HepG2 (cell line): ENCODE results near the gene ZC3H7B. TPM values are rescaled to one million over a fixed set of nuclear protein-coding genes. Genes with fewer than 3 reads are reported as not detected.

Experiments
- JDP2 ChIP-seq: sonication (generic); formaldehyde crosslinking; IDR thresholded peaks from 2 replicates; pipeline ENCODE4 v1.8.1; 2022; ENCODE audit warnings: missing genetic modification reagents, borderline replicate concordance
- MXD4 ChIP-seq: IDR thresholded peaks from 2 replicates; pipeline ENCODE4 v1.6.1; 2016; ENCODE audit warnings: mild to moderate bottlenecking, missing biosample characterization, missing genetic modification reagents
- NFKB2 ChIP-seq: sonication (generic); formaldehyde crosslinking; IDR thresholded peaks from 2 replicates; pipeline ENCODE4 v1.4.0; 2020; ENCODE audit warnings: missing genetic modification reagents, borderline replicate concordance
- SCMH1 ChIP-seq: sonication (generic); formaldehyde crosslinking; IDR thresholded peaks from 2 replicates; pipeline ENCODE4 v1.9.0; 2021; ENCODE audit warnings: missing genetic modification reagents, mild to moderate bottlenecking, borderline replicate concordance
- SKI ChIP-seq: fragments of 450-650 bp; IDR thresholded peaks from one replicate; pipeline ENCODE4 v1.6.1; 2018; ENCODE audit warnings: mild to moderate bottlenecking; ENCODE audit not compliant: partially characterized antibody
- SOX6 ChIP-seq, 2 experiments: fragments of 450-650 bp in 1 of 2; sonication (generic) in 1 of 2; formaldehyde crosslinking in 1 of 2; IDR thresholded peaks; 2 replicates each; pipeline versions ENCODE4 v1.4.0 to v1.6.1; 2017 to 2020; ENCODE audit warnings: antibody characterized with exemption in 1 of 2, mild to moderate bottlenecking in 1 of 2, missing genetic modification reagents in 1 of 2
- TCF12 ChIP-seq, 2 experiments: fragments of 450-650 bp in 1 of 2; sonication (generic) in 1 of 2; formaldehyde crosslinking in 1 of 2; IDR thresholded peaks; 2 replicates each; pipeline versions ENCODE4 v1.6.1 to v1.8.0; 2017 to 2022; ENCODE audit warnings: antibody characterized with exemption in 1 of 2, mild to moderate bottlenecking in 1 of 2, missing genetic modification reagents in 1 of 2, moderate library complexity in 1 of 2
- ZNF256 ChIP-seq: sonication (generic); formaldehyde crosslinking; conservative IDR thresholded peaks from 2 replicates; pipeline ENCODE4 v1.4.0; 2020; ENCODE audit warnings: missing genetic modification reagents
- ZNF468 ChIP-seq: sonication (generic); formaldehyde crosslinking; IDR thresholded peaks from 2 replicates; pipeline ENCODE4 v1.8.0; 2022; ENCODE audit warnings: mild to moderate bottlenecking, moderate library complexity, missing genetic modification reagents
- polyA plus RNA-seq, 8 experiments: library from polyadenylated mRNA; depleted of rRNA in 3 of 8; stranded (reverse) in 7 of 8; unstranded in 1 of 8; fragments of >200 nt; fragmentation: Illumina TruSeq in 4 of 8; extraction: Trizol in 4 of 8; gene quantifications; 2 replicates each; pipeline versions ENCODE4 v1.2.1 to v1.2.3, GENCODE V29; 2011 to 2016; ENCODE audit warnings: low read depth in 4 of 8, missing spikeins in 1 of 8, mixed read lengths in 1 of 8; ENCODE audit not compliant: insufficient read depth in 1 of 8
- total RNA-seq, 5 experiments: library from RNA; depleted of rRNA; stranded (reverse); fragments of >200 nt; fragmentation: Illumina TruSeq; extraction: Trizol; gene quantifications; 2 replicates each; pipeline ENCODE4 v1.2.3, GENCODE V29; 2016; ENCODE audit warnings: low read depth in 1 of 5
- TF ChIP-seq, protein P1 (sequence below): sonication (generic); formaldehyde crosslinking; IDR thresholded peaks from 2 replicates; pipeline ENCODE4 v1.8.0; 2022; ENCODE audit warnings: mild to moderate bottlenecking, missing genetic modification reagents, borderline replicate concordance
- TF ChIP-seq, protein P2 (sequence below): sonication (generic); formaldehyde crosslinking; IDR thresholded peaks from 2 replicates; pipeline ENCODE4 v1.4.0; 2020; ENCODE audit warnings: missing genetic modification reagents, borderline replicate concordance
- TF ChIP-seq, protein P3 (sequence below): sonication (generic); formaldehyde crosslinking; IDR thresholded peaks from 2 replicates; pipeline ENCODE4 v1.5.1; 2020; ENCODE audit warnings: mild to moderate bottlenecking, missing genetic modification reagents, borderline replicate concordance
- TF ChIP-seq, protein P4 (sequence below): IDR thresholded peaks from 2 replicates; pipeline ENCODE4 v1.4.0; 2020; ENCODE audit warnings: mild to moderate bottlenecking, missing genetic modification reagents

ZC3H7B gene
- total and polyA plus RNA-seq, 2 of the 13 experiments (the other 11 are each of a cell fraction or from before 2014, with no cell fraction given), result 26.4 to 37.2 TPM

DNA sequence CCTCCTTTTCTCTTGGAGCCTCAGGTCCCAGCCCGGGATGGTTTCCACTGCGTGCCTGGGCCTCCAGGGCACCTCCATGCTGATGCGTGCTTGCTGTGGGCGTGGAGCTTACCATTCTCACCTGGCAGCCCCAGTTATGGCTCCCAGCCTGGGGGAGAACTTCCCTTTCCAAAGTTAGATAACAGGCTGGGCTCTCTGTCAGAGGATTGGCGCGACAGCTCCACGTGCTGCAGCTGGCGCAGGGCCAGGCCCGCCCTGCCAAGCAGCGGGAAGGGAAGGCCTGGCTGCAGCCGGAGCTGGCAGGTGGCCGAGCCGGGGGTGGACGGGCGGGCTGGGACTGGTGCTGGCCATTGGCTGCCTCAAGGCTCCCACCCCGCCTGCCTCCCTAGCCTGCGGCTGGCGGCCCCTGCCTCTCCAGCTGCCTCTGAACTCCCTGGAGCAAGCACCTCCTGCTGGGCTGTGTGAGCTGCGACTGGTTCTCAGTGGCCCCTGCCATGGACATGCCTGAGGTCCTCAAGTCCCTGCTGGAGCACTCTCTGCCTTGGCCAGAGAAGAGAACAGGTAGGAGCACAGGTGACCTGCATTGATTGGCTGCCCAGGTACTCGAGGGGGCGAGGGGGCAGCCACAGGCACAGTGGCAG lies 65.8 kb downstream of the ZC3H7B start (continued):
- no peak for TF ChIP-seq JDP2 (CRISPR knock-in tag)
- no peak for TF ChIP-seq SCMH1
- peak; percentile 90 for TF ChIP-seq MXD4
- no peak for TF ChIP-seq NFKB2
- TF ChIP-seq SOX6 (IDR thresholded peaks at IDR 0.05), result no peak
- peak; percentile 43; the same call in 1 of the 2 replicates for TF ChIP-seq SOX6 (CRISPR knock-in tag; IDR thresholded peaks at IDR 0.05)
- TF ChIP-seq, protein P1, sequence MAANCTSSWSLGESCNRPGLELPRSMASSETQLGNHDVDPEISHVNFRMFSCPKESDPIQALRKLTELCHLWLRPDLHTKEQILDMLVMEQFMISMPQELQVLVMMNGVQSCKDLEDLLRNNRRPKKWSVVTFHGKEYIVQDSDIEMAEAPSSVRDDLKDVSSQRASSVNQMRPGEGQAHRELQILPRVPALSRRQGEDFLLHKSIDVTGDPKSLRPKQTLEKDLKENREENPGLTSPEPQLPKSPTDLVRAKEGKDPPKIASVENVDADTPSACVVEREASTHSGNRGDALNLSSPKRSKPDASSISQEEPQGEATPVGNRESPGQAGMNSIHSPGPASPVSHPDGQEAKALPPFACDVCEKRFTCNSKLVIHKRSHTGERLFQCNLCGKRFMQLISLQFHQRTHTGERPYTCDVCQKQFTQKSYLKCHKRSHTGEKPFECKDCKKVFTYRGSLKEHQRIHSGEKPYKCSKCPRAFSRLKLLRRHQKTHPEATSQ (CRISPR knock-in tag), result no peak
- TF ChIP-seq SKI, result no peak
- no peak for TF ChIP-seq ZNF256 (CRISPR knock-in tag)
- no peak for TF ChIP-seq ZNF468
- no peak for TF ChIP-seq TCF12 (IDR thresholded peaks at IDR 0.05)
- no peak for TF ChIP-seq TCF12 (CRISPR knock-in tag; IDR thresholded peaks at IDR 0.05)
- TF ChIP-seq, protein P2, sequence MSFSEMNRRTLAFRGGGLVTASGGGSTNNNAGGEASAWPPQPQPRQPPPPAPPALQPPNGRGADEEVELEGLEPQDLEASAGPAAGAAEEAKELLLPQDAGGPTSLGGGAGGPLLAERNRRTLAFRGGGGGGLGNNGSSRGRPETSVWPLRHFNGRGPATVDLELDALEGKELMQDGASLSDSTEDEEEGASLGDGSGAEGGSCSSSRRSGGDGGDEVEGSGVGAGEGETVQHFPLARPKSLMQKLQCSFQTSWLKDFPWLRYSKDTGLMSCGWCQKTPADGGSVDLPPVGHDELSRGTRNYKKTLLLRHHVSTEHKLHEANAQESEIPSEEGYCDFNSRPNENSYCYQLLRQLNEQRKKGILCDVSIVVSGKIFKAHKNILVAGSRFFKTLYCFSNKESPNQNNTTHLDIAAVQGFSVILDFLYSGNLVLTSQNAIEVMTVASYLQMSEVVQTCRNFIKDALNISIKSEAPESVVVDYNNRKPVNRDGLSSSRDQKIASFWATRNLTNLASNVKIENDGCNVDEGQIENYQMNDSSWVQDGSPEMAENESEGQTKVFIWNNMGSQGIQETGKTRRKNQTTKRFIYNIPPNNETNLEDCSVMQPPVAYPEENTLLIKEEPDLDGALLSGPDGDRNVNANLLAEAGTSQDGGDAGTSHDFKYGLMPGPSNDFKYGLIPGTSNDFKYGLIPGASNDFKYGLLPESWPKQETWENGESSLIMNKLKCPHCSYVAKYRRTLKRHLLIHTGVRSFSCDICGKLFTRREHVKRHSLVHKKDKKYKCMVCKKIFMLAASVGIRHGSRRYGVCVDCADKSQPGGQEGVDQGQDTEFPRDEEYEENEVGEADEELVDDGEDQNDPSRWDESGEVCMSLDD (CRISPR knock-in tag), result no peak
- TF ChIP-seq, protein P3, sequence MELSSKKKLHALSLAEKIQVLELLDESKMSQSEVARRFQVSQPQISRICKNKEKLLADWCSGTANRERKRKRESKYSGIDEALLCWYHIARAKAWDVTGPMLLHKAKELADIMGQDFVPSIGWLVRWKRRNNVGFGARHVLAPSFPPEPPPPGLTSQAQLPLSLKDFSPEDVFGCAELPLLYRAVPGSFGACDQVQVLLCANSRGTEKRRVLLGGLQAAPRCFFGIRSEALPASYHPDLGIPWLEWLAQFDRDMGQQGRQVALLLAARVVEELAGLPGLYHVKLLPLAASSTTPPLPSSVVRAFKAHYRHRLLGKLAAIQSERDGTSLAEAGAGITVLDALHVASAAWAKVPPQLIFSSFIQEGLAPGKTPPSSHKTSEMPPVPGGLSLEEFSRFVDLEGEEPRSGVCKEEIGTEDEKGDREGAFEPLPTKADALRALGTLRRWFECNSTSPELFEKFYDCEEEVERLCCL (CRISPR knock-in tag), result no peak
- TF ChIP-seq, protein P4, sequence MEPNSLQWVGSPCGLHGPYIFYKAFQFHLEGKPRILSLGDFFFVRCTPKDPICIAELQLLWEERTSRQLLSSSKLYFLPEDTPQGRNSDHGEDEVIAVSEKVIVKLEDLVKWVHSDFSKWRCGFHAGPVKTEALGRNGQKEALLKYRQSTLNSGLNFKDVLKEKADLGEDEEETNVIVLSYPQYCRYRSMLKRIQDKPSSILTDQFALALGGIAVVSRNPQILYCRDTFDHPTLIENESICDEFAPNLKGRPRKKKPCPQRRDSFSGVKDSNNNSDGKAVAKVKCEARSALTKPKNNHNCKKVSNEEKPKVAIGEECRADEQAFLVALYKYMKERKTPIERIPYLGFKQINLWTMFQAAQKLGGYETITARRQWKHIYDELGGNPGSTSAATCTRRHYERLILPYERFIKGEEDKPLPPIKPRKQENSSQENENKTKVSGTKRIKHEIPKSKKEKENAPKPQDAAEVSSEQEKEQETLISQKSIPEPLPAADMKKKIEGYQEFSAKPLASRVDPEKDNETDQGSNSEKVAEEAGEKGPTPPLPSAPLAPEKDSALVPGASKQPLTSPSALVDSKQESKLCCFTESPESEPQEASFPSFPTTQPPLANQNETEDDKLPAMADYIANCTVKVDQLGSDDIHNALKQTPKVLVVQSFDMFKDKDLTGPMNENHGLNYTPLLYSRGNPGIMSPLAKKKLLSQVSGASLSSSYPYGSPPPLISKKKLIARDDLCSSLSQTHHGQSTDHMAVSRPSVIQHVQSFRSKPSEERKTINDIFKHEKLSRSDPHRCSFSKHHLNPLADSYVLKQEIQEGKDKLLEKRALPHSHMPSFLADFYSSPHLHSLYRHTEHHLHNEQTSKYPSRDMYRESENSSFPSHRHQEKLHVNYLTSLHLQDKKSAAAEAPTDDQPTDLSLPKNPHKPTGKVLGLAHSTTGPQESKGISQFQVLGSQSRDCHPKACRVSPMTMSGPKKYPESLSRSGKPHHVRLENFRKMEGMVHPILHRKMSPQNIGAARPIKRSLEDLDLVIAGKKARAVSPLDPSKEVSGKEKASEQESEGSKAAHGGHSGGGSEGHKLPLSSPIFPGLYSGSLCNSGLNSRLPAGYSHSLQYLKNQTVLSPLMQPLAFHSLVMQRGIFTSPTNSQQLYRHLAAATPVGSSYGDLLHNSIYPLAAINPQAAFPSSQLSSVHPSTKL (CRISPR knock-in tag), result 0 out of 2 replicates have a peak, but pooled peaks have one; percentile 34
